H9 (cell line): Measurements from ENCODE around the gene SRSF10. TPM values are rescaled to one million over a fixed set of nuclear protein-coding genes. Genes with fewer than 3 reads are reported as not detected.
A peak's percentile ranks its signal among the peaks of the same experiment; 100 is the strongest.

Experiments
- DNase-seq: peaks from one replicate; pipeline ENCODE4 v3.0.0-alpha.2; 2017
- H2AFZ ChIP-seq: one replicate; pipeline ENCODE4 v1.6.1; 2013; ENCODE audit warnings: mild to moderate bottlenecking, low read length, control low read depth, moderate library complexity
- H2AK5ac ChIP-seq: 2 replicates; pipeline ENCODE4 v1.6.1; 2013; ENCODE audit warnings: low read length, control low read depth, mixed read lengths; ENCODE audit not compliant: insufficient read length
- H2BK120ac ChIP-seq: one replicate; pipeline ENCODE4 v1.6.1; 2013; ENCODE audit warnings: low read depth, mild to moderate bottlenecking, low read length, control low read depth, inconsistent platforms; ENCODE audit not compliant: poor library complexity, severe bottlenecking
- H2BK12ac ChIP-seq: 2 replicates; pipeline ENCODE4 v1.6.1; 2013; ENCODE audit warnings: low read length, control low read depth, mixed read lengths, low read depth; ENCODE audit not compliant: insufficient read length
- H2BK15ac ChIP-seq: 2 replicates; pipeline ENCODE4 v1.6.1; 2013; ENCODE audit warnings: low read depth, low read length, control low read depth
- H2BK20ac ChIP-seq: one replicate; pipeline ENCODE4 v1.6.1; 2013; ENCODE audit warnings: low read depth, mild to moderate bottlenecking, low read length, control low read depth, inconsistent platforms; ENCODE audit not compliant: poor library complexity, severe bottlenecking
- H2BK5ac ChIP-seq: 2 replicates; pipeline ENCODE4 v1.6.1; 2013; ENCODE audit warnings: low read length, control low read depth, mixed read lengths; ENCODE audit not compliant: insufficient read length
- H3K14ac ChIP-seq: 2 replicates; pipeline ENCODE4 v1.6.1; 2013; ENCODE audit warnings: low read length, control low read depth; ENCODE audit not compliant: insufficient read depth
- H3K18ac ChIP-seq: 2 replicates; pipeline ENCODE4 v1.6.1; 2013; ENCODE audit warnings: low read depth, mild to moderate bottlenecking, mixed read lengths, low read length, control low read depth; ENCODE audit not compliant: insufficient read length
- H3K23ac ChIP-seq: 2 replicates; pipeline ENCODE4 v1.6.1; 2013; ENCODE audit warnings: low read length, control low read depth, mixed read lengths, low read depth; ENCODE audit not compliant: insufficient read length
- H3K23me2 ChIP-seq: 2 replicates; pipeline ENCODE4 v1.6.1; 2013; ENCODE audit warnings: low read depth, mild to moderate bottlenecking, mixed read lengths, low read length, control low read depth; ENCODE audit not compliant: insufficient read length, poor library complexity, severe bottlenecking
- H3K27ac ChIP-seq: 2 replicates; pipeline ENCODE4 v1.5.1; 2013; ENCODE audit warnings: low read length, control low read depth, mixed read lengths, low read depth; ENCODE audit not compliant: insufficient read length
- H3K27me3 ChIP-seq: 2 replicates; pipeline ENCODE4 v1.6.1; 2013; ENCODE audit warnings: low read length, control low read depth, inconsistent platforms; ENCODE audit not compliant: insufficient read depth
- H3K4ac ChIP-seq: 2 replicates; pipeline ENCODE4 v1.6.1; 2013; ENCODE audit warnings: low read depth, mild to moderate bottlenecking, control low read depth, inconsistent platforms, low read length, moderate library complexity
- H3K4me1 ChIP-seq: 2 replicates; pipeline ENCODE4 v1.6.1; 2013; ENCODE audit warnings: low read length, control low read depth, inconsistent platforms; ENCODE audit not compliant: insufficient read depth
- H3K4me2 ChIP-seq: 2 replicates; pipeline ENCODE4 v1.6.1; 2013; ENCODE audit warnings: low read length, control low read depth, mixed read lengths; ENCODE audit not compliant: insufficient read length, insufficient read depth
- H3K56ac ChIP-seq: 2 replicates; pipeline ENCODE4 v1.6.1; 2013; ENCODE audit warnings: low read depth, mild to moderate bottlenecking, mixed read lengths, low read length, control low read depth; ENCODE audit not compliant: insufficient read length
- H3K79me1 ChIP-seq: 2 replicates; pipeline ENCODE4 v1.6.1; 2013; ENCODE audit warnings: low read depth, mild to moderate bottlenecking, moderate library complexity, low read length, control low read depth, inconsistent platforms; ENCODE audit not compliant: insufficient read depth, poor library complexity, severe bottlenecking
- H3K79me2 ChIP-seq: 2 replicates; pipeline ENCODE4 v1.6.1; 2013; ENCODE audit warnings: low read length, control low read depth, inconsistent platforms; ENCODE audit not compliant: insufficient read depth
- H3K9ac ChIP-seq: 2 replicates; pipeline ENCODE4 v1.6.1; 2013; ENCODE audit warnings: low read length, control low read depth, mixed read lengths; ENCODE audit not compliant: insufficient read length; ENCODE audit errors: extremely low read depth
- H3K9me3 ChIP-seq: one replicate; pipeline ENCODE4 v1.6.1; 2013; ENCODE audit warnings: low read depth, low read length, inconsistent platforms; ENCODE audit not compliant: control insufficient read depth
- H3T11ph ChIP-seq: one replicate; pipeline ENCODE4 v1.6.1; 2013; ENCODE audit warnings: mild to moderate bottlenecking, low read length, control low read depth, inconsistent platforms
- H4K20me1 ChIP-seq: one replicate; pipeline ENCODE4 v1.6.1; 2013; ENCODE audit not compliant: control insufficient read depth, insufficient read length, insufficient read depth
- H4K5ac ChIP-seq: 2 replicates; pipeline ENCODE4 v1.6.1; 2013; ENCODE audit warnings: low read depth, mild to moderate bottlenecking, mixed read lengths, low read length, control low read depth; ENCODE audit not compliant: insufficient read length
- H4K8ac ChIP-seq: replicated peaks from 2 replicates; pipeline ENCODE4 v1.6.1; 2013; ENCODE audit warnings: low read length, control low read depth, mixed read lengths, low read depth; ENCODE audit not compliant: insufficient read length
- H4K91ac ChIP-seq: 2 replicates; pipeline ENCODE4 v1.6.1; 2013; ENCODE audit warnings: low read depth, mild to moderate bottlenecking, moderate library complexity, mixed read lengths, low read length, control low read depth; ENCODE audit not compliant: insufficient read length
- H3K27ac Mint-ChIP-seq, 3 experiments: 2 replicates in 2 of 3; 3 replicates in 1 of 3; pipeline ENCODE4 v1.8.0; 2020 to 2021; ENCODE audit warnings: mixed read lengths in 3 of 3, mild to moderate bottlenecking in 1 of 3, moderate library complexity in 1 of 3
- H3K27me3 Mint-ChIP-seq: 2 replicates; pipeline ENCODE4 v1.8.0; 2021; ENCODE audit warnings: low read depth, mild to moderate bottlenecking, moderate library complexity, mixed read lengths
- H3K36me3 Mint-ChIP-seq, 3 experiments: 2 replicates in 2 of 3; 3 replicates in 1 of 3; pipeline ENCODE4 v1.8.0; 2020 to 2021; ENCODE audit warnings: low read depth in 3 of 3, mixed read lengths in 3 of 3; ENCODE audit not compliant: insufficient read depth in 1 of 3
- H3K4me1 Mint-ChIP-seq, 2 experiments: 2 replicates each; pipeline ENCODE4 v1.8.0; 2020; ENCODE audit warnings: mixed read lengths in 2 of 2
- H3K4me3 Mint-ChIP-seq, 2 experiments: 2 replicates in 1 of 2; 3 replicates in 1 of 2; pipeline ENCODE4 v1.8.0; 2020 to 2021; ENCODE audit warnings: mild to moderate bottlenecking in 2 of 2, mixed read lengths in 2 of 2, moderate library complexity in 1 of 2
- H3K9me3 Mint-ChIP-seq, 2 experiments: 2 replicates in 1 of 2; 3 replicates in 1 of 2; pipeline ENCODE4 v1.8.0; 2020; ENCODE audit warnings: mild to moderate bottlenecking in 2 of 2, mixed read lengths in 2 of 2, moderate library complexity in 1 of 2
- WGBS: extraction: QIAGEN DNeasy Blood & Tissue Kit; methylation state at CpG from one replicate; pipeline ENCODE4 v1.1.7; 2013; ENCODE audit warnings: missing lambda C conversion rate, low lambda C conversion rate, mixed read lengths; ENCODE audit not compliant: insufficient read length; ENCODE audit errors: extremely low coverage; 5-methylcytosine and 5-hydroxymethylcytosine counted together
- total RNA-seq: library from RNA; stranded (reverse); gene quantifications from 2 replicates; pipeline ENCODE4 v1.2.1, GENCODE V29; 2021
- TF ChIP-seq, protein P1 (sequence below): fragments of 200-600 bp; sonication (generic); conservative IDR thresholded peaks from 3 replicates; pipeline ENCODE4 v1.8.0; 2021; ENCODE audit warnings: antibody characterized with exemption, mild to moderate bottlenecking

The SRSF10 gene
- total RNA-seq, 1 experiment from 2014 or later, result 238 TPM

DNA sequence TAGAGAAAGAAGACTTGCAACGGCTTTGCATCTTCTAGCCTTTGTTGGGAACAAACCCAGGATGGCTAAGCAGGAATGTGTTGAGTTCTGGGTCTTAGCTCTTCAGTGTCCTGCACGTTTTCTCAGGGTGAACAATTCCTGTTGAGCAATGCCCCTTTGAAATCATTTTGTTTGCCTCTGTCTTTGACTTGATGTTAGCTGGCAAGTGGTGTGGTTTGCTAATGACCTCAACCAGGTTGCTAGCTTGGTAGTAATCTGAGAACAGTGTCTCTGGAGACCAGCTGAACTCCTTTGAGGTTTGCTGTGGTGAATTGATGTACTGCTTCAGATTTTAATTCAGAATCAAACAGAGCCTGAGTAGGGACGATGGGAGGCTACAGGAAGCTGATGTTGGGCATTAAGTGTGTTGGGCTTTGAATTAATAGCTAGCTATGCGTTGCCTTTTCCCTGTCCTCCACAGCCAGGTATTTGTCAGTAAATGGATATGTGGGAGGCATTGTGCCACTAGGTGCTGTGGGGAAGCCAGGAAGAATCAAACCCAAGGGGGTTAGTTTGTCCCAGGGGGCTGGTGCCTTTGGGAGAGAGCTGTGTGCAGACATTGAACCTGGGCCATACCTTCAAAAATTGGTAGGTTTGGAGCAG, 23.3 kb upstream of the SRSF10 start:
- Histone ChIP-seq H2BK15ac (no peak overlapping the region), H3K23ac (no peak overlapping the region), H3T11ph (no peak overlapping the region), H2AFZ (no peak overlapping the region), H3K14ac (no peak overlapping the region), H3K9ac (no peak overlapping the region), H4K20me1 (no peaks in the 10 kb centered on the region), H2BK20ac (no peak overlapping the region), H3K27me3 (no peaks in the 10 kb centered on the region), H3K4me2 (peak overlapping the region; percentile 30), H3K27ac (peak overlapping the region; percentile 61), H3K79me1 (no peaks in the 10 kb centered on the region), H3K79me2 (no peaks in the 10 kb centered on the region), H2BK12ac (no peak overlapping the region), H4K5ac (no peak overlapping the region), H3K9me3 (no peaks in the 10 kb centered on the region), H2AK5ac (no peak overlapping the region), H4K91ac (no peak overlapping the region), H3K18ac (peak overlapping the region; percentile 21), H2BK120ac (no peak overlapping the region), H3K4me1 (peaks cover 12% of the 10 kb centered on the region; the same call in 1 of the 2 replicates), H2BK5ac (no peak overlapping the region), H4K8ac (no peak overlapping the region), H3K23me2 (no peaks in the 10 kb centered on the region), H3K56ac (no peak overlapping the region), H3K4ac (no peak overlapping the region)
- no CpG with 5 or more reads among the region's 4 CpGs for WGBS
- Mint-ChIP-seq H3K36me3 (no peaks in the 10 kb centered on the region), H3K27ac (peak overlapping the region; percentile 89 to 99 (median 90)), H3K27me3 (no peaks in the 10 kb centered on the region; the same call in 1 of the 2 replicates), H3K4me1 (peaks cover 43 to 46% of the 10 kb centered on the region in 2 experiments), H3K4me3 (peak overlapping the region; percentile 32 to 62), H3K9me3 (no peaks in the 10 kb centered on the region; a peak in 1 of 5 replicates)
- DNase-seq, result peak; percentile 38
- TF ChIP-seq, protein P1, sequence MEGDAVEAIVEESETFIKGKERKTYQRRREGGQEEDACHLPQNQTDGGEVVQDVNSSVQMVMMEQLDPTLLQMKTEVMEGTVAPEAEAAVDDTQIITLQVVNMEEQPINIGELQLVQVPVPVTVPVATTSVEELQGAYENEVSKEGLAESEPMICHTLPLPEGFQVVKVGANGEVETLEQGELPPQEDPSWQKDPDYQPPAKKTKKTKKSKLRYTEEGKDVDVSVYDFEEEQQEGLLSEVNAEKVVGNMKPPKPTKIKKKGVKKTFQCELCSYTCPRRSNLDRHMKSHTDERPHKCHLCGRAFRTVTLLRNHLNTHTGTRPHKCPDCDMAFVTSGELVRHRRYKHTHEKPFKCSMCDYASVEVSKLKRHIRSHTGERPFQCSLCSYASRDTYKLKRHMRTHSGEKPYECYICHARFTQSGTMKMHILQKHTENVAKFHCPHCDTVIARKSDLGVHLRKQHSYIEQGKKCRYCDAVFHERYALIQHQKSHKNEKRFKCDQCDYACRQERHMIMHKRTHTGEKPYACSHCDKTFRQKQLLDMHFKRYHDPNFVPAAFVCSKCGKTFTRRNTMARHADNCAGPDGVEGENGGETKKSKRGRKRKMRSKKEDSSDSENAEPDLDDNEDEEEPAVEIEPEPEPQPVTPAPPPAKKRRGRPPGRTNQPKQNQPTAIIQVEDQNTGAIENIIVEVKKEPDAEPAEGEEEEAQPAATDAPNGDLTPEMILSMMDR, result no peak
